ENCODE measurements around the gene CDK14.

- TF ChIP-seq SMC3 (conservative IDR thresholded peaks at IDR 0.05; ENCODE audit: poor library complexity) (no peak), CTCF (IDR thresholded peaks at IDR 0.05; ENCODE audit: poor library complexity, severe bottlenecking) (no peak), POLR2AphosphoS5 (IDR thresholded peaks at IDR 0.05) (no peak), EZH2 (IDR thresholded peaks at IDR 0.05; ENCODE audit: borderline replicate concordance, insufficient read depth, low read length, poor library complexity, severe bottlenecking) (no peak)
These were observed 85.4 kb downstream of the CDK14 start for GRCh38 chr7:90681336-90682022.
